ENCODE measurements around the gene CDKN2B. TPM values are rescaled to one million over a fixed set of nuclear protein-coding genes. Genes with fewer than 3 reads are reported as not detected.

CDKN2B gene
- total and polyA plus RNA-seq, 12 donors, result 1.1 to 5.2 (median 2.0) TPM

DNA sequence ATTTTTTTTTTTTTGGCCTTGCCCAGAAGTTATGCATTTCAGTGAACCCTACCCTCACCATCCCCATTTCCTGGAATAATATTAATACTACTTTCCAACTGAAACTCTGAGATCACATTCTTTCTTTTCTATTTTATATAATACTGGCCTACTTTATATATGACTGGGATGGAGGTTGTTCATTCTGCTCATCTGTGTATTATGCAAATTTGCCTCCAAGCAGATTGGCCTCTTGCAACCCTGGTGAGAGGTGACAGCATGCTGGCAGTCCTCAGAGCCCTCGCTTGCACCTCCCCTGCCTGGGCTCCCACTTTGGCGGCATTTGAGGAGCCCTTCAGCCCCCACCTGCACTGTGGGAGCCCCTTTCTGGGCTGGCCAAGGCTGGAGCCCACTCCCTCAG lies 50.3 kb downstream of the CDKN2B start:
- Histone ChIP-seq H3K27me3 (peaks cover 0 to 43% (median 29%) of the 10 kb centered on the region in 7 donors), H3K36me3 (no peaks in the 10 kb centered on the region), H3K27ac (no peak overlapping the region), H3K4me1 (no peaks in the 10 kb centered on the region), H3K4me3 (no peak overlapping the region), H3K9me3 (peaks cover 0 to 9% (median 0%) of the 10 kb centered on the region in 11 donors)
- WGBS, 2 donors, result 81 to 88% methylated on average over 2 of the region's 2 CpGs
- intact Hi-C loops (cut with DNase I), result no loop called here
- TF ChIP-seq, protein P1, sequence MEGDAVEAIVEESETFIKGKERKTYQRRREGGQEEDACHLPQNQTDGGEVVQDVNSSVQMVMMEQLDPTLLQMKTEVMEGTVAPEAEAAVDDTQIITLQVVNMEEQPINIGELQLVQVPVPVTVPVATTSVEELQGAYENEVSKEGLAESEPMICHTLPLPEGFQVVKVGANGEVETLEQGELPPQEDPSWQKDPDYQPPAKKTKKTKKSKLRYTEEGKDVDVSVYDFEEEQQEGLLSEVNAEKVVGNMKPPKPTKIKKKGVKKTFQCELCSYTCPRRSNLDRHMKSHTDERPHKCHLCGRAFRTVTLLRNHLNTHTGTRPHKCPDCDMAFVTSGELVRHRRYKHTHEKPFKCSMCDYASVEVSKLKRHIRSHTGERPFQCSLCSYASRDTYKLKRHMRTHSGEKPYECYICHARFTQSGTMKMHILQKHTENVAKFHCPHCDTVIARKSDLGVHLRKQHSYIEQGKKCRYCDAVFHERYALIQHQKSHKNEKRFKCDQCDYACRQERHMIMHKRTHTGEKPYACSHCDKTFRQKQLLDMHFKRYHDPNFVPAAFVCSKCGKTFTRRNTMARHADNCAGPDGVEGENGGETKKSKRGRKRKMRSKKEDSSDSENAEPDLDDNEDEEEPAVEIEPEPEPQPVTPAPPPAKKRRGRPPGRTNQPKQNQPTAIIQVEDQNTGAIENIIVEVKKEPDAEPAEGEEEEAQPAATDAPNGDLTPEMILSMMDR (IDR thresholded peaks at IDR 0.05), result no peak
- ATAC-seq, result no peak
- DNase-seq, result no peak

Other genes with a start within 250 kb of the CDKN2B start
- gene MTAP, start 206.7 kb downstream of the CDKN2B start, total RNA-seq, result 10 to 100 TPM; 14.7 to 26.2 (median 21.4) TPM
- 1 to 10 TPM; 4.9 to 8.3 TPM for gene MTAP, start 206.7 kb downstream of the CDKN2B start, polyA plus RNA-seq
- 1 to 10 TPM in 2 of 10 donors, under 1 TPM in 3, not detected in 5; 0.31 to 1.9 (median 0.48) TPM for gene CDKN2A, start 14.9 kb downstream of the CDKN2B start, total RNA-seq
- 1 to 10 TPM in 1 of 2 donors, under 1 TPM in 1; 0.03 to 1.1 TPM for gene CDKN2A, start 14.9 kb downstream of the CDKN2B start, polyA plus RNA-seq
- gene CDKN2B-AS1, start 14.5 kb downstream of the CDKN2B start, total RNA-seq, result under 1 TPM in 3 of 10 donors, not detected in 7; 0.14 to 0.45 (median 0.30) TPM
- not detected for gene CDKN2B-AS1, start 14.5 kb downstream of the CDKN2B start, polyA plus RNA-seq